DND-41 (cell line): ENCODE measurements around the gene RAD51C.
"Not testable (repeated sequence)": the region's sequence is repeated elsewhere in the genome, so short reads cannot be mapped to it uniquely, and the experiment has no call there.

ENCODE experiments used
- ATAC-seq: fragments of 200-7000 bp; cut with Tn5 transposase; 3 replicates; pipeline ENCODE4 v1.9.1; 2021; ENCODE audit warnings: low read depth; ENCODE audit not compliant: insufficient read depth
- DNase-seq: peaks from one replicate; pipeline ENCODE4 v3.0.0-alpha.2; 2020
- H2AFZ ChIP-seq: 2 replicates; pipeline ENCODE4 v1.6.0; 2012; ENCODE audit warnings: low read depth, low read length
- H3K27ac ChIP-seq: 2 replicates; pipeline ENCODE4 v1.5.1; 2012; ENCODE audit warnings: low read length, inconsistent platforms
- H3K27me3 ChIP-seq: fragments of 200-600 bp; sonication (generic); 2 replicates; pipeline ENCODE4 v1.6.0; 2012; ENCODE audit warnings: low read length, mild to moderate bottlenecking, inconsistent platforms; ENCODE audit not compliant: insufficient read depth, poor library complexity
- H3K36me3 ChIP-seq: 2 replicates; pipeline ENCODE4 v1.5.1; 2012; ENCODE audit warnings: low read length, inconsistent platforms; ENCODE audit not compliant: insufficient read depth
- H3K4me1 ChIP-seq: 2 replicates; pipeline ENCODE4 v1.5.1; 2012; ENCODE audit warnings: mild to moderate bottlenecking, low read length; ENCODE audit not compliant: insufficient read depth
- H3K4me2 ChIP-seq: 2 replicates; pipeline ENCODE4 v1.6.0; 2012; ENCODE audit warnings: mild to moderate bottlenecking, moderate library complexity, low read length, inconsistent platforms; ENCODE audit not compliant: insufficient read depth
- H3K4me3 ChIP-seq, 2 experiments: fragments of 200-600 bp in 1 of 2; shearing (Covaris generic) in 1 of 2; 2 replicates each; pipeline ENCODE4 v1.5.1; 2012 to 2016; ENCODE audit warnings: inconsistent platforms in 2 of 2, low read length in 2 of 2, mild to moderate bottlenecking in 2 of 2, low read depth in 1 of 2, moderate library complexity in 1 of 2
- H3K79me2 ChIP-seq: 2 replicates; pipeline ENCODE4 v1.6.0; 2012; ENCODE audit warnings: low read length, inconsistent platforms; ENCODE audit not compliant: insufficient read depth
- H3K9ac ChIP-seq: 2 replicates; pipeline ENCODE4 v1.6.0; 2012; ENCODE audit warnings: low read depth, mild to moderate bottlenecking, inconsistent platforms, low read length, moderate library complexity
- H3K9me3 ChIP-seq: 2 replicates; pipeline ENCODE4 v1.5.1; 2012; ENCODE audit warnings: low read length, moderate library complexity, mild to moderate bottlenecking, inconsistent platforms; ENCODE audit not compliant: insufficient read depth, severe bottlenecking
- H4K20me1 ChIP-seq: 2 replicates; pipeline ENCODE4 v1.6.0; 2012; ENCODE audit warnings: low read length; ENCODE audit not compliant: insufficient read depth
- CTCF ChIP-seq: IDR thresholded peaks from 2 replicates; pipeline ENCODE4 v1.5.1; 2012; ENCODE audit warnings: borderline replicate concordance, low read length, moderate library complexity, mild to moderate bottlenecking; ENCODE audit not compliant: poor library complexity, severe bottlenecking; ENCODE audit errors: extremely low read depth
- EZH2 ChIP-seq: IDR thresholded peaks from 3 replicates; pipeline ENCODE4 v1.6.1; 2012; ENCODE audit warnings: borderline replicate concordance, low read depth, mild to moderate bottlenecking, moderate library complexity, low read length, inconsistent platforms; ENCODE audit not compliant: severe bottlenecking

RAD51C gene

GRCh38 chr17:58764373-58764772, 72.0 kb downstream of the RAD51C start:
- Histone ChIP-seq H3K9ac (no peak overlapping the region), H3K27me3 (peaks cover 5% of the 10 kb centered on the region), H3K79me2 (no peaks in the 10 kb centered on the region), H3K4me3 (no peak overlapping the region), H2AFZ (no peak overlapping the region), H3K4me1 (no peaks in the 10 kb centered on the region), H3K27ac (no peak overlapping the region), H3K36me3 (no peaks in the 10 kb centered on the region), H3K9me3 (no peaks in the 10 kb centered on the region), H4K20me1 (no peaks in the 10 kb centered on the region), H3K4me2 (no peak overlapping the region)
- TF ChIP-seq EZH2 (no peak), CTCF (no peak)
- no peak for ATAC-seq
- no peak for DNase-seq

GRCh38 chr17:58778482-58778881, 86.1 kb downstream of the RAD51C start:
- H3K4me1 ChIP-seq, H3K36me3 ChIP-seq, H2AFZ ChIP-seq, H3K9me3 ChIP-seq, H3K4me3 ChIP-seq, H3K27me3 ChIP-seq, H3K9ac ChIP-seq, H3K27ac ChIP-seq, ATAC-seq, H4K20me1 ChIP-seq, H3K4me2 ChIP-seq, DNase-seq, H3K79me2 ChIP-seq: not testable (repeated sequence)

GRCh38 chr17:58779446-58779845, 87.0 kb downstream of the RAD51C start:
- H3K79me2 ChIP-seq, result no peaks in the 10 kb centered on the region
- TF ChIP-seq CTCF (no peak), EZH2 (no peak)
- ATAC-seq (no peak), DNase-seq (no peak)
- H4K20me1 ChIP-seq, result no peaks in the 10 kb centered on the region
- H3K4me3 ChIP-seq, result no peak overlapping the region
- H3K9ac ChIP-seq, result no peak overlapping the region
- H3K9me3 ChIP-seq, result no peaks in the 10 kb centered on the region
- H3K4me2 ChIP-seq, result no peak overlapping the region
- no peaks in the 10 kb centered on the region for H3K4me1 ChIP-seq
- peaks cover 4% of the 10 kb centered on the region for H3K27me3 ChIP-seq
- H3K27ac ChIP-seq, result no peak overlapping the region
- H3K36me3 ChIP-seq, result no peaks in the 10 kb centered on the region
- no peak overlapping the region for H2AFZ ChIP-seq

- TF ChIP-seq CTCF (no peak), EZH2 (no peak)
- ATAC-seq, result no peak
- no peak for DNase-seq
- no peaks in the 10 kb centered on the region for H3K36me3 ChIP-seq
- H3K27ac ChIP-seq, result no peak overlapping the region
- no peak overlapping the region for H3K4me2 ChIP-seq
- H3K9ac ChIP-seq, result no peak overlapping the region
- no peak overlapping the region for H2AFZ ChIP-seq
- H4K20me1 ChIP-seq, result no peaks in the 10 kb centered on the region
- no peak overlapping the region for H3K4me3 ChIP-seq
- H3K9me3 ChIP-seq, result no peaks in the 10 kb centered on the region
- H3K79me2 ChIP-seq, result no peaks in the 10 kb centered on the region
- no peaks in the 10 kb centered on the region for H3K27me3 ChIP-seq
- peaks cover 4% of the 10 kb centered on the region; the same call in 1 of the 2 replicates for H3K4me1 ChIP-seq
Measured at GRCh38 chr17:58783380-58783779, 91.0 kb downstream of the RAD51C start.
